ENCODE results near the gene UQCRC2. TPM values are rescaled to one million over a fixed set of nuclear protein-coding genes. Genes with fewer than 3 reads are reported as not detected.
A peak's percentile ranks its signal among the peaks of the same experiment; 100 is the strongest.

UQCRC2 gene
- total and polyA plus RNA-seq, 2 experiments from 2014 or later, result 129 to 166 TPM

DNA sequence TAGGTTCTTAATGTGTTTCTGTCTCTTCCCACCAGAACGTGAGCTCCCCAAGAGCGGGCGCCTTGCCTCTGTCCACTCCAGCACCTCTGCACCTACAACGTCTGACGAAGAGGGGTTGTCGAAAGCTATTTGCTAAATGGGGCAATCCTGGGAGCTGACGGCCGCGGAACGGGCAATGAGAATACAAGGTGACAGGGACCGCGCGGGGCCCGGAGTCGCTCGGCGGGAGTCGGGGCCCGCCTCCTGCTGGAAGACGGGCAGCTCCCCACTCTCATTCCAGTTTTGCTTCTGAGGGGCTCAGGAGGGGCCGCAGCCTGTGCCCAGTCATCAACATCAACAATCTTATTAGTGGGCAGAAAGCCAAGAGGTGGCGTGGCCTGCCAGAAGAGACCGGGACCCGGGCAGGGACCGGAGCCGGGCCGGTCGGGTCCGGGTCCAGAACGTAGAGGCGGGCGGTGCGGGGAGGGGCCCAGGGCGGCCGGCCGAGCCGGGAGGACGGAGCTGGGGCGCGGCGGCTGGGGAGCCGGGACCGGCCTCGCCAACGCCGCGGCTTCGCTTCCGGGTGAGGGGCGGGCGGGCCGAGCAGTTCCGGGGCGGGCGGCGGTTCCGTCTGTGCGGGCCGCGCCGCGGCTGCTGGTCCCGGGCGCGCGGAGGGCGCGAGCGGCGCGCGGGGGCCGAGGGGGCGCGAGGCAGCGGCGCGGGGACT lies 54.5 kb downstream of the UQCRC2 start, which contains the start of gene MOSMO:
MOSMO (plus strand) TSS at position 603 of the 706 bp plus-strand sequence. CDS start 191 bp downstream, outside the sequence.
- Histone ChIP-seq H4K20me1 (ENCODE audit: insufficient read depth, poor library complexity, severe bottlenecking) (peaks cover 15% of the 10 kb centered on the region), H3K4me1 (ENCODE audit: insufficient read depth) (peaks cover 4% of the 10 kb centered on the region), H2AFZ (peak within 1 kb of the TSS; percentile 99), H3K9me3 (ENCODE audit: low read depth) (no peaks in the 10 kb centered on the region), H3K36me3 (replicated peaks; ENCODE audit: insufficient read depth, low read depth) (no peaks in the 10 kb centered on the region), H3K4me2 (peak within 1 kb of the TSS; percentile 99), H3K9me2 (replicated peaks; ENCODE audit: insufficient read depth) (no peaks in the 10 kb centered on the region), H3K79me2 (peaks cover 43% of the 10 kb centered on the region), H3K4me3 (peak within 1 kb of the TSS; percentile 97), H3K27ac (peak within 1 kb of the TSS; percentile 93), H3K27me3 (no peaks in the 10 kb centered on the region)
- DNase-seq (ENCODE audit: low spot score), result peak; percentile 84
- no peak for TF ChIP-seq EZH2phosphoT487 (IDR thresholded peaks at IDR 0.05; ENCODE audit: low read depth, severe bottlenecking, unreplicated experiment)
- no peak for TF ChIP-seq EZH2 (IDR thresholded peaks at IDR 0.05; ENCODE audit: borderline replicate concordance)
- WGBS (ENCODE audit: low lambda C conversion rate, missing lambda C conversion rate), result 1% methylated on average over 33 of the region's 78 CpGs

DNA sequence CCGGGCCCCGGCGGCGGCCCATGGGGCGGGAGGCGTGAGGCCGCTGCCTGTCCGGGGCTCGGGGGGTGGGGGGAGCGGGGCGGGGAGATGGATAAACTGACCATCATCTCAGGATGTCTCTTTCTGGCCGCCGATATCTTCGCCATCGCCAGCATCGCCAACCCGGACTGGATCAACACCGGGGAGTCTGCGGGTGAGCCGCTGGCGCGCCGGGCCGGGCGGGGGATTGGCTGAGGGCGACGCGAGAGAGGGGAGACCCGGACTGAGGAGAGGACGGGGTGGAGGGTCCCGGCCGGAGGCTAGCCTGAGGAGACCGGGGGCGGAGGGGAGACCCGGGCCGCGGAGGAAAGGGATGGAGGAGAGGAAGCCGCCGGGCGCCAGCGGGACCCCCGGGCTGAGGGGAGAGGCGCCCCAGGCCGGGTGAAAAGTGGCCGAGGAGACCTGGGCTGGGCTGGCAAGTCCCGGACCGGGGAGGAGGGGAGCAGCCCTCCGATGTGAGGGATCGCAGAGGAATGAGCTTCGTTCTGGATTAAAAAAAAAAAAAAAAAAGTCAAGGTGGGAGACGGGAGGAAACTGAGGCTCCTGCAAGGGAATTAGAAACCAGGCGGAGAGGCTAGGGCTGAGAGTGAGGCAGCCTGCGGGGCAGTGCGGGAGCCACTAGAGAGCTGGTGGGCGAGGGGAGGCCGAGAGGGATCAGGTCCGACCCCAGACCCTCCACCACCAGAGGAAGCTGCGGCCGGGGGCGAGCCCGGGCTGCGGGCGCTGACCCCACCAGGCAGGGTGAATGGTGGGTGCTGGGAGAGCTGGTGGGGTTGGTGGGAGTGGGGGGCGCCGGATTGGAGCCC lies 55.3 kb downstream of the UQCRC2 start:
- Histone ChIP-seq H3K36me3 (replicated peaks; ENCODE audit: insufficient read depth, low read depth) (no peaks in the 10 kb centered on the region), H4K20me1 (ENCODE audit: insufficient read depth, poor library complexity, severe bottlenecking) (peaks cover 18% of the 10 kb centered on the region), H2AFZ (peak overlapping the region; percentile 95), H3K79me2 (peaks cover 51% of the 10 kb centered on the region), H3K4me1 (ENCODE audit: insufficient read depth) (peaks cover 4% of the 10 kb centered on the region), H3K9me2 (replicated peaks; ENCODE audit: insufficient read depth) (no peaks in the 10 kb centered on the region), H3K4me2 (peak overlapping the region; percentile 99), H3K27me3 (no peaks in the 10 kb centered on the region), H3K27ac (peak overlapping the region; percentile 58), H3K4me3 (peak overlapping the region; percentile 94), H3K9me3 (ENCODE audit: low read depth) (no peaks in the 10 kb centered on the region)
- DNase-seq (ENCODE audit: low spot score), result peak; percentile 13
- 5% methylated on average over 28 of the region's 65 CpGs for WGBS (ENCODE audit: low lambda C conversion rate, missing lambda C conversion rate)
- TF ChIP-seq EZH2 (IDR thresholded peaks at IDR 0.05; ENCODE audit: borderline replicate concordance) (no peak), EZH2phosphoT487 (IDR thresholded peaks at IDR 0.05; ENCODE audit: low read depth, severe bottlenecking, unreplicated experiment) (no peak)
- TF ChIP-seq, protein P1, sequence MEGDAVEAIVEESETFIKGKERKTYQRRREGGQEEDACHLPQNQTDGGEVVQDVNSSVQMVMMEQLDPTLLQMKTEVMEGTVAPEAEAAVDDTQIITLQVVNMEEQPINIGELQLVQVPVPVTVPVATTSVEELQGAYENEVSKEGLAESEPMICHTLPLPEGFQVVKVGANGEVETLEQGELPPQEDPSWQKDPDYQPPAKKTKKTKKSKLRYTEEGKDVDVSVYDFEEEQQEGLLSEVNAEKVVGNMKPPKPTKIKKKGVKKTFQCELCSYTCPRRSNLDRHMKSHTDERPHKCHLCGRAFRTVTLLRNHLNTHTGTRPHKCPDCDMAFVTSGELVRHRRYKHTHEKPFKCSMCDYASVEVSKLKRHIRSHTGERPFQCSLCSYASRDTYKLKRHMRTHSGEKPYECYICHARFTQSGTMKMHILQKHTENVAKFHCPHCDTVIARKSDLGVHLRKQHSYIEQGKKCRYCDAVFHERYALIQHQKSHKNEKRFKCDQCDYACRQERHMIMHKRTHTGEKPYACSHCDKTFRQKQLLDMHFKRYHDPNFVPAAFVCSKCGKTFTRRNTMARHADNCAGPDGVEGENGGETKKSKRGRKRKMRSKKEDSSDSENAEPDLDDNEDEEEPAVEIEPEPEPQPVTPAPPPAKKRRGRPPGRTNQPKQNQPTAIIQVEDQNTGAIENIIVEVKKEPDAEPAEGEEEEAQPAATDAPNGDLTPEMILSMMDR (IDR thresholded peaks at IDR 0.05; ENCODE audit: poor library complexity), result no peak

DNA sequence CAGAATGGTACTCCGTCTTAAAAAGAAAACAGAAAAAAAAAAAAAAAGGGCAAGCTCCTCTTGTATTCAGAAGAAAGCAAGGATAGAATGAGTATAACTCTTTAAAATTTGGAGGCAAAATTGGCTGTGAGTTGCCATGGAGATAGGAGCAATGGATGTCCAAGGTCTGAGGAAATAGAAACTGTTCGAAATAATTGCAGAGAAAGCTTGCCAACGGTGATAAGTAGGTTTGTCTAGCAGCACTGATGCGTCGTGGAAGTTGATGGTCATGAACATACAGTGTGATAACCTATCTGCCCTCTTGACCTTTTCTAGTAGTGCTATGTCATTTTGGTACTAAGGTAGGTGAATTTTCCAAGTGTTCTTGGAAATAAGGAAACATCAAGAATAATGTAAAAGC lies 57.7 kb downstream of the UQCRC2 start:
- DNase-seq (ENCODE audit: low spot score), result no peak
- H3K36me3 ChIP-seq (replicated peaks; ENCODE audit: insufficient read depth, low read depth), result no peaks in the 10 kb centered on the region
- 90% methylated on average over 5 of the region's 5 CpGs for WGBS (ENCODE audit: low lambda C conversion rate, missing lambda C conversion rate)
- peaks cover 4% of the 10 kb centered on the region for H3K4me1 ChIP-seq (ENCODE audit: insufficient read depth)
- H3K9me2 ChIP-seq (replicated peaks; ENCODE audit: insufficient read depth), result no peaks in the 10 kb centered on the region
- H2AFZ ChIP-seq, result no peak overlapping the region
- peaks cover 71% of the 10 kb centered on the region for H3K79me2 ChIP-seq
- H3K27me3 ChIP-seq, result no peaks in the 10 kb centered on the region
- TF ChIP-seq, protein P1 (IDR thresholded peaks at IDR 0.05; ENCODE audit: poor library complexity), result no peak
- TF ChIP-seq EZH2 (IDR thresholded peaks at IDR 0.05; ENCODE audit: borderline replicate concordance) (no peak), EZH2phosphoT487 (IDR thresholded peaks at IDR 0.05; ENCODE audit: low read depth, severe bottlenecking, unreplicated experiment) (no peak)
- H3K27ac ChIP-seq, result no peak overlapping the region
- peaks cover 18% of the 10 kb centered on the region for H4K20me1 ChIP-seq (ENCODE audit: insufficient read depth, poor library complexity, severe bottlenecking)
- no peak overlapping the region for H3K4me2 ChIP-seq
- no peaks in the 10 kb centered on the region for H3K9me3 ChIP-seq (ENCODE audit: low read depth)
- no peak overlapping the region for H3K4me3 ChIP-seq

All from hepatocyte (in vitro differentiated cells).